Testis (tissue), 3 donors: ENCODE data around the gene ALPI. TPM values are rescaled to one million over a fixed set of nuclear protein-coding genes. Genes with fewer than 3 reads are reported as not detected.

Experiments
- DNase-seq: peaks from one replicate; pipeline ENCODE4 v3.0.0-alpha.2; 2019
- H3K27ac ChIP-seq, 2 donors: fragments of 200-600 bp; sonication (generic); one replicate each; pipeline ENCODE4 v1.5.1; 2019
- H3K27me3 ChIP-seq: fragments of 200-600 bp; sonication (generic); one replicate; pipeline ENCODE4 v1.5.1; 2019
- H3K36me3 ChIP-seq: fragments of 200-600 bp; sonication (generic); one replicate; pipeline ENCODE4 v1.5.1; 2017; ENCODE audit warnings: low read depth; ENCODE audit errors: missing control alignments
- H3K4me1 ChIP-seq: fragments of 200-600 bp; sonication (generic); one replicate; pipeline ENCODE4 v1.5.1; 2019
- H3K4me3 ChIP-seq, 2 donors: fragments of 200-600 bp; sonication (generic); one replicate each; pipeline ENCODE4 v1.5.1; 2017 to 2019
- H3K9me3 ChIP-seq: fragments of 200-600 bp; sonication (generic); one replicate; pipeline ENCODE4 v1.5.1; 2017
- POLR2A ChIP-seq: fragments of 450-650 bp; IDR thresholded peaks from one replicate; pipeline ENCODE4 v1.6.1; 2017; ENCODE audit warnings: antibody characterized with exemption, mild to moderate bottlenecking, moderate library complexity
- WGBS, 2 donors: methylation state at CpG; one replicate each; pipeline ENCODE4 v1.1.5; 2018; 5-methylcytosine and 5-hydroxymethylcytosine counted together
- intact Hi-C: fragments of 100-400 bp; cut with DNase I; formaldehyde crosslinking; loops from one replicate; pipeline ENCODE4 v1.15.1; 2023; ENCODE audit warnings: low total_unique reads
- polyA plus RNA-seq: library from polyadenylated mRNA; stranded (reverse); fragments of 350-450 nt; fragmentation: Illumina TruSeq; extraction: RNeasy Lipid Tissue Mini Kit (QIAGEN cat#74804); gene quantifications from one replicate; pipeline ENCODE4 v1.2.3, GENCODE V29; 2014; ENCODE audit warnings: low read depth, low replicate concordance; ENCODE audit not compliant: insufficient read depth
- total RNA-seq, 2 donors: library from RNA; depleted of rRNA; stranded (reverse); fragments of >200 nt; gene quantifications; one replicate each; pipeline ENCODE4 v1.2.3, GENCODE V29; 2016
- TF ChIP-seq, protein P1 (sequence below), 3 experiments: fragments of 450-650 bp in 2 of 3; fragments of 200-600 bp in 1 of 3; sonication (generic) in 1 of 3; IDR thresholded peaks; one replicate each; pipeline ENCODE4 v1.5.1; 2016 to 2019; ENCODE audit warnings: antibody characterized with exemption in 3 of 3, mild to moderate bottlenecking in 2 of 3, moderate library complexity in 1 of 3

Gene ALPI
- total and polyA plus RNA-seq, 3 donors from 2014 or later, result 0.16 to 0.43 TPM; not detected in 1

DNA sequence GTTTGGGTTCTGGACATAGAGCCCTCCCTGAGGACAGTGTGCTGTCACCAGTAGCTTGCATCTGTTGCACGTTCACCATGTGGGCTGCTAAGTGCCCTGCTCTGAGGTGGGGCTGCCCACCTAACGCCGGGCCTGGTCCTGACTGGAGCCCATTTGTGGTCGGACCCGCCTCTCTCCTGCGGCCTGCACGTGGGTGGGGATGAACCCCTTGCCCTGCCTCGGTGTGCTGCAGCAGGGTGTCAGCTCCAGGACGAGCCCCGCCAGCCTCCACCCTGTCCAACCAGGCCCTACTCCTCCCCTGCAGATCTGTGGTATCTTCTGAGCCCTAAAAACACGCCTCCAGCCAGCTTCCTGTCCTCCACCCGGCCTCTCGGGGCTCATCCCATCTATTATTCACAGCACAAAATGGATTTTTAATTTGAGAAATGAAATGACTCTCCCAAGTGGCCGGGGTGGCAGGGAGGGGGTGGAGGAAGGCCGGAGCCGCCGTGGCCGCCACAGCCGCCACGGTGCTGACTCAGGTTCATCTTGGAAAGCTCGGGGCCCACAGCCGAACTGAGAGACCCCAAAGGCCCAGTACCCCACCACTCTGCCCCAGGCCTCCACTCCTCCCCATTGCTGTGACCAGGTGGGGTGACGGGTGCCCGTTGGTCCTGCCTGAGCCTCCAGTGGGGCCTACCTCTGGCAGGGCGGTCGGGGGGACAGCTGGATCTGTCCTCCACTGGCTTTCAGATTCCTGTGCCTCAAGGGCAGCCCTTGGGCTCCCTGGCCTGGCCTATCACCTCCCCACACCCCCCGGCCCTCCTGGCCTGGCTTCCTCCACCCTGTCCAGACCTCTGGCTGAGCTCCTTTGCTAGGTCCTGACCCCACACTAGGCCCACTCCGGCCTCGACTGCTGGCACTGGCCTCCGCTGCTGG, 34.5 kb downstream of the ALPI start:
- intact Hi-C loops, result no loop called here
- Histone ChIP-seq H3K27ac (no peak overlapping the region), H3K36me3 (no peaks in the 10 kb centered on the region), H3K4me1 (peaks cover 4% of the 10 kb centered on the region), H3K27me3 (no peaks in the 10 kb centered on the region), H3K9me3 (no peaks in the 10 kb centered on the region), H3K4me3 (no peak overlapping the region)
- TF ChIP-seq, protein P1, sequence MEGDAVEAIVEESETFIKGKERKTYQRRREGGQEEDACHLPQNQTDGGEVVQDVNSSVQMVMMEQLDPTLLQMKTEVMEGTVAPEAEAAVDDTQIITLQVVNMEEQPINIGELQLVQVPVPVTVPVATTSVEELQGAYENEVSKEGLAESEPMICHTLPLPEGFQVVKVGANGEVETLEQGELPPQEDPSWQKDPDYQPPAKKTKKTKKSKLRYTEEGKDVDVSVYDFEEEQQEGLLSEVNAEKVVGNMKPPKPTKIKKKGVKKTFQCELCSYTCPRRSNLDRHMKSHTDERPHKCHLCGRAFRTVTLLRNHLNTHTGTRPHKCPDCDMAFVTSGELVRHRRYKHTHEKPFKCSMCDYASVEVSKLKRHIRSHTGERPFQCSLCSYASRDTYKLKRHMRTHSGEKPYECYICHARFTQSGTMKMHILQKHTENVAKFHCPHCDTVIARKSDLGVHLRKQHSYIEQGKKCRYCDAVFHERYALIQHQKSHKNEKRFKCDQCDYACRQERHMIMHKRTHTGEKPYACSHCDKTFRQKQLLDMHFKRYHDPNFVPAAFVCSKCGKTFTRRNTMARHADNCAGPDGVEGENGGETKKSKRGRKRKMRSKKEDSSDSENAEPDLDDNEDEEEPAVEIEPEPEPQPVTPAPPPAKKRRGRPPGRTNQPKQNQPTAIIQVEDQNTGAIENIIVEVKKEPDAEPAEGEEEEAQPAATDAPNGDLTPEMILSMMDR (IDR thresholded peaks at IDR 0.05), result no peak
- TF ChIP-seq POLR2A, result no peak
- DNase-seq, result no peak
- 88 to 92% methylated on average over 14 to 30 of the region's 30 CpGs for WGBS, 2 donors

DNA sequence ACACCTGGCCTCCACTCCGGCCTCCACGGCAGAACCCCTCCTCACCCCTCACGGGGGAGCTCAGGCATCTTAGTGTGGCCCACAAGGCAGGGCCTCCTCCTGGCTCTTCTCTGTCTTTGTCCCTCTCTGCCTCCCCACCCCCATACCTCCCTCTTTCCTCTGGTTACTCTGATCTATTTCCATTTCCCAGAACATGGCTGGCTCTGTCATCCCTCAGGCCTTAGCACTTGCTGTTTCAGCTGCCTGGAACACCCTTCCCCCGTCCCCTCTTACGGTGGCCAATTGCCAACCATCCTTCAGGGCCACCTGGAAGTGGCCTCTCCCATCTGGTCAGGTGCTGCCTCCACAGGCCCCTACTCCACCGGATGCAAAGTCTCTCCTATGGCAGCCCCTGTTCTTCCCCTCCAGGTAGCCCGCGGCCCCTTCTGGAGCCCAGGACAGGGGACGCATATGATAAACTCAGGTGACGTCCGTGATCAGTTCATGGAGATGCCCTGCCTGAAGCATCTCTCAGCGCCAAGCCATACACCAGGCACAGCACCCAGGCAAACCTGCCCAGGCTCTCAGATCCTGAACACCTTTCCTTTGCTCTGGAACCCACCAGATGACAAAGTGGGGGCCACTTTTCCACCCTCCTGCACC, 35.3 kb downstream of the ALPI start:
- no peaks in the 10 kb centered on the region for H3K27me3 ChIP-seq
- WGBS, 2 donors, result 96% methylated on average over 12 of the region's 12 CpGs
- H3K4me1 ChIP-seq, result peaks cover 4% of the 10 kb centered on the region
- DNase-seq, result no peak
- no peak overlapping the region for H3K27ac ChIP-seq
- intact Hi-C loops, result no loop called here
- H3K4me3 ChIP-seq, result no peak overlapping the region
- no peaks in the 10 kb centered on the region for H3K9me3 ChIP-seq
- no peaks in the 10 kb centered on the region for H3K36me3 ChIP-seq
- TF ChIP-seq POLR2A, result no peak
- TF ChIP-seq, protein P1 (IDR thresholded peaks at IDR 0.05), result no peak

DNA sequence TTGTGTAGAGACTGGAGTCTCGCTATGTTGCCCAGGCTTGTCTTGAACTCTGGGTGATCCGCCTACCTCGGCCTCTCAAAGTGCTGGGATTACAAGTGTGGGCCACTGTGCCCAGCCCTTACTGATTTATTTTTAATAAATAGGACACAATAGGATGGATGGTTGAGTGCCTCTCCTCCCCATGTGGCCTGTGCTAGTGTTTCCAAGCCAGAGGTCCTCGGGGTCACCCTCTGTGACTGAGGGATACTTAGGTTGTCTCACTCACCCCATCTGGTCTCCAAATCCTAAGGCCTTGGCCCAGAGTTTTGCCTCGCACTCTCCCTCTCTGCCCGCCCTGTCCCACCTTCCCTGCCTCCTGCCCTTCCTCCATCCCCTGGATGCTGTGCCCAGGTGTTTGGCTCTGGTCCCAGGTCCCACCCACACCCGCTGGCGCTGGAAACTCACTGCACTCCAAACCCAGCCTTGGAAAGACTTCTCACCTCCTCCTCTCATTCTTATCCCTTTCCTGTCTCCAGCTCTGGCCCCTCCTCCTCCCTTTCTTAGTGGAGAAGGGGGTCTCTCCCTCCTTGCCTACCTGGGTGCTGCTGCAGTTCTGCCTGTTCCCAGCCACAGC, 36.4 kb downstream of the ALPI start:
- 75 to 82% methylated on average over 8 of the region's 8 CpGs for WGBS, 2 donors
- H3K27me3 ChIP-seq, result no peaks in the 10 kb centered on the region

DNA sequence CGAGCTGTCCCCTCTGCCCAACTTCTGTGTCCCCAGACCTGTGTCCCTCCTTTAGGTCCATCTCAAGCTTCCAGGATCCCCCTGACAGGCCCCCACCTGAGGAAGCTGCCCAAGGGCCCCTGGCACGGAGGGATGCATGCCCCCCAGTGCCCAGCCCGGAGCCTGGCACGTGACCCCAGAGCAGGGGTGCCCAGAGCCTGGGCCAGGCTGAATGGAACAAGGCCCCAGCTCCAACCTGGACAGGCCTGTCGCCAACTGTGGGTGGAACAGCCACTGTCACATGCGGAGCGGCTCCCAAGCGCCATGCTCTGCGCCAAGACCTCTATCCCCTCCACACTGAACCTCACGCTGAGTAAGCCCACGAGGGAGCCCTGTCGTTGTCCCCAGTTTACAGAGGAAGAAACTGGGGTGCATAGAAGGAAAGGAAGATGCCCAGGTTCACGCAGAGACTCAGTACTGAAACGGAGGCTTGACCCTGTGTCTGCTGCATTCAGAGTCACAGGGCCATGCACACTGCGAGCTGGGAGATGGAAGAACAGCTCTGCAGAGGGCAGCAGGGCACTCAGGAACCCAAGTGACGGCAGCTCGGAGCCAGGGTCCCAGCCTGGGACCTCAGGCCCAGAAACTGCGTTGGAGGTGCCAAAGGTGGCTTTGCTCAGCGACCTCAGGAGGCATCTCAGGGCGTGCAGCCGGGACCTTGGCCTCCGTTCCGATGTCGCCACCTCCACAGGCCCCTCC, 37.2 kb downstream of the ALPI start:
- DNase-seq, result no peak
- intact Hi-C loops, result no loop called here
- no peak for TF ChIP-seq POLR2A
- TF ChIP-seq, protein P1 (IDR thresholded peaks at IDR 0.05), result no peak
- H3K9me3 ChIP-seq, result no peaks in the 10 kb centered on the region
- no peak overlapping the region for H3K27ac ChIP-seq
- H3K4me3 ChIP-seq, result no peak overlapping the region
- H3K4me1 ChIP-seq, result no peaks in the 10 kb centered on the region
- no peaks in the 10 kb centered on the region for H3K27me3 ChIP-seq
- H3K36me3 ChIP-seq, result no peaks in the 10 kb centered on the region
- WGBS, 2 donors, result 85 to 94% methylated on average over 24 of the region's 24 CpGs

More for the DNA sequence above, 36.4 kb downstream of the ALPI start:
- Histone ChIP-seq H3K4me3 (no peak overlapping the region), H3K4me1 (no peaks in the 10 kb centered on the region), H3K27ac (no peak overlapping the region), H3K36me3 (no peaks in the 10 kb centered on the region), H3K9me3 (no peaks in the 10 kb centered on the region)
- intact Hi-C loops, result no loop called here
- no peak for DNase-seq
- TF ChIP-seq, protein P1 (IDR thresholded peaks at IDR 0.05), result no peak
- TF ChIP-seq POLR2A, result no peak
